GM23338 (cell line): Measurements from ENCODE around the gene KIAA1671. TPM values are rescaled to one million over a fixed set of nuclear protein-coding genes. Genes with fewer than 3 reads are reported as not detected.

Experiments
- ATAC-seq: fragments of 200-7000 bp; cut with Tn5 transposase; 3 replicates; pipeline ENCODE4 v1.9.1; 2020
- DNase-seq: peaks from one replicate; pipeline ENCODE4 v3.0.0-alpha.2; 2015; ENCODE audit warnings: low spot score
- H2AFZ ChIP-seq: fragments of 200-600 bp; sonication (generic); 2 replicates; pipeline ENCODE4 v1.8.0; 2016; ENCODE audit warnings: antibody characterized with exemption, mild to moderate bottlenecking, moderate library complexity
- H3F3A ChIP-seq: fragments of 200-600 bp; sonication (generic); replicated peaks from 2 replicates; pipeline ENCODE4 v1.8.0; 2017; ENCODE audit warnings: antibody characterized with exemption, mixed run types, low read depth
- H3K27ac ChIP-seq: fragments of 200-600 bp; sonication (generic); 2 replicates; pipeline ENCODE4 v1.6.1; 2016; ENCODE audit warnings: low read depth
- H3K27me3 ChIP-seq: fragments of 200-600 bp; sonication (generic); 2 replicates; pipeline ENCODE4 v1.8.0; 2016; ENCODE audit warnings: mild to moderate bottlenecking, mixed run types, moderate library complexity; ENCODE audit not compliant: insufficient read depth
- H3K36me3 ChIP-seq: fragments of 200-600 bp; sonication (generic); 2 replicates; pipeline ENCODE4 v1.8.0; 2016; ENCODE audit warnings: mild to moderate bottlenecking; ENCODE audit not compliant: insufficient read depth
- H3K4me1 ChIP-seq: fragments of 200-600 bp; sonication (generic); 2 replicates; pipeline ENCODE4 v1.8.0; 2016; ENCODE audit warnings: mild to moderate bottlenecking, moderate library complexity; ENCODE audit not compliant: insufficient read depth
- H3K4me2 ChIP-seq: fragments of 200-600 bp; sonication (generic); 2 replicates; pipeline ENCODE4 v1.7.1; 2017; ENCODE audit warnings: mixed run types
- H3K4me3 ChIP-seq: fragments of 200-600 bp; sonication (generic); 2 replicates; pipeline ENCODE4 v1.6.1; 2016; ENCODE audit warnings: mixed run types
- H3K79me2 ChIP-seq: fragments of 200-600 bp; sonication (generic); replicated peaks from 2 replicates; pipeline ENCODE4 v1.8.0; 2017; ENCODE audit warnings: mild to moderate bottlenecking; ENCODE audit not compliant: insufficient read depth
- H3K9me2 ChIP-seq: fragments of 200-600 bp; sonication (generic); 2 replicates; pipeline ENCODE4 v1.8.0; 2017; ENCODE audit not compliant: insufficient read depth
- H4K20me1 ChIP-seq: fragments of 200-600 bp; sonication (generic); replicated peaks from 2 replicates; pipeline ENCODE4 v1.8.0; 2017; ENCODE audit warnings: mild to moderate bottlenecking; ENCODE audit not compliant: insufficient read depth
- H3K27ac Mint-ChIP-seq: 2 replicates; pipeline ENCODE4 v1.8.0; 2020; ENCODE audit warnings: inconsistent platforms, mild to moderate bottlenecking, moderate library complexity, mixed read lengths
- H3K27me3 Mint-ChIP-seq: 3 replicates; pipeline ENCODE4 v1.8.0; 2022; ENCODE audit warnings: low read depth, mild to moderate bottlenecking, moderate library complexity, mixed read lengths, inconsistent platforms; ENCODE audit not compliant: insufficient read depth, poor library complexity
- H3K36me3 Mint-ChIP-seq: 3 replicates; pipeline ENCODE4 v1.8.0; 2021; ENCODE audit warnings: low read depth, mild to moderate bottlenecking, inconsistent platforms, moderate library complexity, mixed read lengths
- H3K4me1 Mint-ChIP-seq: 3 replicates; pipeline ENCODE4 v1.8.0; 2020; ENCODE audit warnings: mild to moderate bottlenecking, inconsistent platforms, mixed read lengths
- H3K4me3 Mint-ChIP-seq: 3 replicates; pipeline ENCODE4 v1.8.0; 2021; ENCODE audit warnings: moderate library complexity, mild to moderate bottlenecking, inconsistent platforms, mixed read lengths
- H3K9me3 Mint-ChIP-seq: 3 replicates; pipeline ENCODE4 v1.8.0; 2020; ENCODE audit warnings: moderate library complexity, mild to moderate bottlenecking, inconsistent platforms, mixed read lengths
- CREB1 ChIP-seq: fragments of 250-450 bp; sonication (Bioruptor Pico); IDR thresholded peaks from 2 replicates; pipeline ENCODE4 v1.5.0; 2020; ENCODE audit warnings: low read depth, mild to moderate bottlenecking, moderate library complexity
- EZH2 ChIP-seq: fragments of 200-600 bp; sonication (generic); IDR thresholded peaks from one replicate; pipeline ENCODE4 v1.8.0; 2017; ENCODE audit warnings: antibody characterized with exemption, mild to moderate bottlenecking, low read depth; ENCODE audit not compliant: unreplicated experiment
- JUNB ChIP-seq: IDR thresholded peaks from one replicate; pipeline ENCODE4 v1.6.1; 2016; ENCODE audit warnings: antibody characterized with exemption; ENCODE audit not compliant: unreplicated experiment
- NANOG ChIP-seq: IDR thresholded peaks from 2 replicates; pipeline ENCODE4 v1.6.1; 2016; ENCODE audit warnings: antibody characterized with exemption, borderline replicate concordance
- POLR2AphosphoS5 ChIP-seq: IDR thresholded peaks from 2 replicates; pipeline ENCODE4 v1.6.1; 2016; ENCODE audit warnings: antibody characterized with exemption, low read depth
- REST ChIP-seq: IDR thresholded peaks from one replicate; pipeline ENCODE4 v1.6.1; 2018; ENCODE audit warnings: antibody characterized with exemption; ENCODE audit not compliant: unreplicated experiment
- STAT1 ChIP-seq: IDR thresholded peaks from one replicate; pipeline ENCODE4 v1.6.1; 2016; ENCODE audit warnings: antibody characterized with exemption; ENCODE audit not compliant: unreplicated experiment
- ZNF114 ChIP-seq: fragments of 250-450 bp; sonication (Bioruptor Pico); IDR thresholded peaks from 2 replicates; pipeline ENCODE4 v1.5.0; 2020; ENCODE audit warnings: mild to moderate bottlenecking, moderate library complexity
- ZNF331 ChIP-seq: fragments of 250-450 bp; sonication (Bioruptor Pico); IDR thresholded peaks from 2 replicates; pipeline ENCODE4 v1.5.0; 2020; ENCODE audit warnings: low read depth, mild to moderate bottlenecking, moderate library complexity
- ZNF462 ChIP-seq: fragments of 250-450 bp; sonication (Bioruptor Pico); IDR thresholded peaks from 2 replicates; pipeline ENCODE4 v1.5.0; 2020; ENCODE audit warnings: mild to moderate bottlenecking, moderate library complexity
- polyA plus RNA-seq: library from polyadenylated mRNA; unstranded; fragments of >200 nt; fragmentation: Nextera tagmentation; extraction: Ambion mirVana; gene quantifications from 2 replicates; pipeline ENCODE4 v1.2.1, GENCODE V29; 2016
- total RNA-seq: library from RNA; depleted of rRNA; stranded (reverse); fragments of >200 nt; shearing (Covaris generic); gene quantifications from 2 replicates; pipeline ENCODE4 v1.2.3, GENCODE V29; 2014

KIAA1671 gene
- total and polyA plus RNA-seq, 2 experiments from 2014 or later, result 6.1 to 27.2 TPM

GRCh38 chr22:25167082-25167481 lies 214.6 kb downstream of the KIAA1671 start (continued):
- no peak for TF ChIP-seq REST
- no peak for TF ChIP-seq NANOG

- H3K4me3 ChIP-seq, result no peak overlapping the region
- DNase-seq, result no peak
- H3K36me3 ChIP-seq, result no peaks in the 10 kb centered on the region
- no peaks in the 10 kb centered on the region for H3F3A ChIP-seq
- H3K9me2 ChIP-seq, result no peaks in the 10 kb centered on the region
- no peak overlapping the region for H2AFZ ChIP-seq
- peak overlapping the region; percentile 28; the same call in 1 of the 2 replicates for H3K27ac Mint-ChIP-seq
- H3K4me2 ChIP-seq, result no peak overlapping the region
- H3K4me1 Mint-ChIP-seq, result no peaks in the 10 kb centered on the region; the same call in 2 of the 3 replicates
- 0 out of 2 replicates have a peak, but pooled peaks cover 3% of the 10 kb centered on the region for H4K20me1 ChIP-seq
- H3K27me3 ChIP-seq, result no peaks in the 10 kb centered on the region
- no peaks in the 10 kb centered on the region for H3K4me1 ChIP-seq
- TF ChIP-seq ZNF331 (CRISPR knock-in tag) (no peak), CREB1 (no peak), STAT1 (no peak), EZH2 (no peak), ZNF462 (no peak), ZNF114 (CRISPR knock-in tag) (no peak), JUNB (no peak), POLR2AphosphoS5 (no peak)
- H3K27me3 Mint-ChIP-seq, result peaks cover 3% of the 10 kb centered on the region
- no peaks in the 10 kb centered on the region for H3K9me3 Mint-ChIP-seq
- no peak for ATAC-seq
- H3K27ac ChIP-seq, result no peak overlapping the region
- no peaks in the 10 kb centered on the region for H3K79me2 ChIP-seq
- no peaks in the 10 kb centered on the region for H3K36me3 Mint-ChIP-seq
- no peak overlapping the region for H3K4me3 Mint-ChIP-seq
Measured at GRCh38 chr22:25167834-25168601, 215.5 kb downstream of the KIAA1671 start.
